H9 (cell line): ENCODE measurements around the gene CD300A. TPM values are rescaled to one million over a fixed set of nuclear protein-coding genes. Genes with fewer than 3 reads are reported as not detected.
A peak's percentile ranks its signal among the peaks of the same experiment; 100 is the strongest.

Source experiments
- DNase-seq: peaks from one replicate; pipeline ENCODE4 v3.0.0-alpha.2; 2017
- H2AFZ ChIP-seq: one replicate; pipeline ENCODE4 v1.6.1; 2013; ENCODE audit warnings: mild to moderate bottlenecking, low read length, control low read depth, moderate library complexity
- H2AK5ac ChIP-seq: 2 replicates; pipeline ENCODE4 v1.6.1; 2013; ENCODE audit warnings: low read length, control low read depth, mixed read lengths; ENCODE audit not compliant: insufficient read length
- H2BK120ac ChIP-seq: one replicate; pipeline ENCODE4 v1.6.1; 2013; ENCODE audit warnings: low read depth, mild to moderate bottlenecking, low read length, control low read depth, inconsistent platforms; ENCODE audit not compliant: poor library complexity, severe bottlenecking
- H2BK12ac ChIP-seq: 2 replicates; pipeline ENCODE4 v1.6.1; 2013; ENCODE audit warnings: low read length, control low read depth, mixed read lengths, low read depth; ENCODE audit not compliant: insufficient read length
- H2BK15ac ChIP-seq: 2 replicates; pipeline ENCODE4 v1.6.1; 2013; ENCODE audit warnings: low read depth, low read length, control low read depth
- H2BK20ac ChIP-seq: one replicate; pipeline ENCODE4 v1.6.1; 2013; ENCODE audit warnings: low read depth, mild to moderate bottlenecking, low read length, control low read depth, inconsistent platforms; ENCODE audit not compliant: poor library complexity, severe bottlenecking
- H2BK5ac ChIP-seq: 2 replicates; pipeline ENCODE4 v1.6.1; 2013; ENCODE audit warnings: low read length, control low read depth, mixed read lengths; ENCODE audit not compliant: insufficient read length
- H3K14ac ChIP-seq: 2 replicates; pipeline ENCODE4 v1.6.1; 2013; ENCODE audit warnings: low read length, control low read depth; ENCODE audit not compliant: insufficient read depth
- H3K18ac ChIP-seq: 2 replicates; pipeline ENCODE4 v1.6.1; 2013; ENCODE audit warnings: low read depth, mild to moderate bottlenecking, mixed read lengths, low read length, control low read depth; ENCODE audit not compliant: insufficient read length
- H3K23ac ChIP-seq: 2 replicates; pipeline ENCODE4 v1.6.1; 2013; ENCODE audit warnings: low read length, control low read depth, mixed read lengths, low read depth; ENCODE audit not compliant: insufficient read length
- H3K23me2 ChIP-seq: 2 replicates; pipeline ENCODE4 v1.6.1; 2013; ENCODE audit warnings: low read depth, mild to moderate bottlenecking, mixed read lengths, low read length, control low read depth; ENCODE audit not compliant: insufficient read length, poor library complexity, severe bottlenecking
- H3K27ac ChIP-seq: 2 replicates; pipeline ENCODE4 v1.5.1; 2013; ENCODE audit warnings: low read length, control low read depth, mixed read lengths, low read depth; ENCODE audit not compliant: insufficient read length
- H3K27me3 ChIP-seq: 2 replicates; pipeline ENCODE4 v1.6.1; 2013; ENCODE audit warnings: low read length, control low read depth, inconsistent platforms; ENCODE audit not compliant: insufficient read depth
- H3K4ac ChIP-seq: 2 replicates; pipeline ENCODE4 v1.6.1; 2013; ENCODE audit warnings: low read depth, mild to moderate bottlenecking, control low read depth, inconsistent platforms, low read length, moderate library complexity
- H3K4me1 ChIP-seq: 2 replicates; pipeline ENCODE4 v1.6.1; 2013; ENCODE audit warnings: low read length, control low read depth, inconsistent platforms; ENCODE audit not compliant: insufficient read depth
- H3K4me2 ChIP-seq: 2 replicates; pipeline ENCODE4 v1.6.1; 2013; ENCODE audit warnings: low read length, control low read depth, mixed read lengths; ENCODE audit not compliant: insufficient read length, insufficient read depth
- H3K56ac ChIP-seq: 2 replicates; pipeline ENCODE4 v1.6.1; 2013; ENCODE audit warnings: low read depth, mild to moderate bottlenecking, mixed read lengths, low read length, control low read depth; ENCODE audit not compliant: insufficient read length
- H3K79me1 ChIP-seq: 2 replicates; pipeline ENCODE4 v1.6.1; 2013; ENCODE audit warnings: low read depth, mild to moderate bottlenecking, moderate library complexity, low read length, control low read depth, inconsistent platforms; ENCODE audit not compliant: insufficient read depth, poor library complexity, severe bottlenecking
- H3K79me2 ChIP-seq: 2 replicates; pipeline ENCODE4 v1.6.1; 2013; ENCODE audit warnings: low read length, control low read depth, inconsistent platforms; ENCODE audit not compliant: insufficient read depth
- H3K9ac ChIP-seq: 2 replicates; pipeline ENCODE4 v1.6.1; 2013; ENCODE audit warnings: low read length, control low read depth, mixed read lengths; ENCODE audit not compliant: insufficient read length; ENCODE audit errors: extremely low read depth
- H3K9me3 ChIP-seq: one replicate; pipeline ENCODE4 v1.6.1; 2013; ENCODE audit warnings: low read depth, low read length, inconsistent platforms; ENCODE audit not compliant: control insufficient read depth
- H3T11ph ChIP-seq: one replicate; pipeline ENCODE4 v1.6.1; 2013; ENCODE audit warnings: mild to moderate bottlenecking, low read length, control low read depth, inconsistent platforms
- H4K20me1 ChIP-seq: one replicate; pipeline ENCODE4 v1.6.1; 2013; ENCODE audit not compliant: control insufficient read depth, insufficient read length, insufficient read depth
- H4K5ac ChIP-seq: 2 replicates; pipeline ENCODE4 v1.6.1; 2013; ENCODE audit warnings: low read depth, mild to moderate bottlenecking, mixed read lengths, low read length, control low read depth; ENCODE audit not compliant: insufficient read length
- H4K8ac ChIP-seq: replicated peaks from 2 replicates; pipeline ENCODE4 v1.6.1; 2013; ENCODE audit warnings: low read length, control low read depth, mixed read lengths, low read depth; ENCODE audit not compliant: insufficient read length
- H4K91ac ChIP-seq: 2 replicates; pipeline ENCODE4 v1.6.1; 2013; ENCODE audit warnings: low read depth, mild to moderate bottlenecking, moderate library complexity, mixed read lengths, low read length, control low read depth; ENCODE audit not compliant: insufficient read length
- H3K27ac Mint-ChIP-seq, 3 experiments: 2 replicates in 2 of 3; 3 replicates in 1 of 3; pipeline ENCODE4 v1.8.0; 2020 to 2021; ENCODE audit warnings: mixed read lengths in 3 of 3, mild to moderate bottlenecking in 1 of 3, moderate library complexity in 1 of 3
- H3K27me3 Mint-ChIP-seq: 2 replicates; pipeline ENCODE4 v1.8.0; 2021; ENCODE audit warnings: low read depth, mild to moderate bottlenecking, moderate library complexity, mixed read lengths
- H3K36me3 Mint-ChIP-seq, 3 experiments: 2 replicates in 2 of 3; 3 replicates in 1 of 3; pipeline ENCODE4 v1.8.0; 2020 to 2021; ENCODE audit warnings: low read depth in 3 of 3, mixed read lengths in 3 of 3; ENCODE audit not compliant: insufficient read depth in 1 of 3
- H3K4me1 Mint-ChIP-seq, 2 experiments: 2 replicates each; pipeline ENCODE4 v1.8.0; 2020; ENCODE audit warnings: mixed read lengths in 2 of 2
- H3K4me3 Mint-ChIP-seq, 2 experiments: 2 replicates in 1 of 2; 3 replicates in 1 of 2; pipeline ENCODE4 v1.8.0; 2020 to 2021; ENCODE audit warnings: mild to moderate bottlenecking in 2 of 2, mixed read lengths in 2 of 2, moderate library complexity in 1 of 2
- H3K9me3 Mint-ChIP-seq, 2 experiments: 2 replicates in 1 of 2; 3 replicates in 1 of 2; pipeline ENCODE4 v1.8.0; 2020; ENCODE audit warnings: mild to moderate bottlenecking in 2 of 2, mixed read lengths in 2 of 2, moderate library complexity in 1 of 2
- CTCF ChIP-seq: fragments of 200-600 bp; sonication (generic); conservative IDR thresholded peaks from 3 replicates; pipeline ENCODE4 v1.8.0; 2021; ENCODE audit warnings: antibody characterized with exemption, mild to moderate bottlenecking
- WGBS: extraction: QIAGEN DNeasy Blood & Tissue Kit; methylation state at CpG from one replicate; pipeline ENCODE4 v1.1.7; 2013; ENCODE audit warnings: missing lambda C conversion rate, low lambda C conversion rate, mixed read lengths; ENCODE audit not compliant: insufficient read length; ENCODE audit errors: extremely low coverage; 5-methylcytosine and 5-hydroxymethylcytosine counted together
- total RNA-seq: library from RNA; stranded (reverse); gene quantifications from 2 replicates; pipeline ENCODE4 v1.2.1, GENCODE V29; 2021

The CD300A gene
- total RNA-seq, 1 experiment from 2014 or later, result not detected

- H3K23me2 ChIP-seq, result no peaks in the 10 kb centered on the region
- no peaks in the 10 kb centered on the region for H4K20me1 ChIP-seq
- no peak within 1 kb of the TSS for H3K4ac ChIP-seq
- no peak within 1 kb of the TSS for H3K18ac ChIP-seq
- H3K4me1 Mint-ChIP-seq, result peaks cover 8 to 10% of the 10 kb centered on the region in 2 experiments
- peaks cover 2% of the 10 kb centered on the region for H3K4me1 ChIP-seq
- DNase-seq, result peak; percentile 25
- no peaks in the 10 kb centered on the region for H3K9me3 ChIP-seq
- H3K27ac Mint-ChIP-seq, result peak within 1 kb of the TSS in 1 of 3 experiments; percentile 9; a peak in 1 of 7 replicates
- peaks cover 54% of the 10 kb centered on the region for H3K27me3 Mint-ChIP-seq
- H3K23ac ChIP-seq, result no peak within 1 kb of the TSS
- H3K4me2 ChIP-seq, result no peak within 1 kb of the TSS
- H3K14ac ChIP-seq, result no peak within 1 kb of the TSS; the same call in 1 of the 2 replicates
- no peak within 1 kb of the TSS for H3K4me3 Mint-ChIP-seq
- H2BK20ac ChIP-seq, result no peak within 1 kb of the TSS
- H4K5ac ChIP-seq, result no peak within 1 kb of the TSS
- no peaks in the 10 kb centered on the region for H3K79me1 ChIP-seq
- H4K8ac ChIP-seq, result no peak within 1 kb of the TSS
- no peaks in the 10 kb centered on the region; a peak in 2 of 5 replicates for H3K9me3 Mint-ChIP-seq
- H2AK5ac ChIP-seq, result no peak within 1 kb of the TSS
- no peak within 1 kb of the TSS for H2BK15ac ChIP-seq
- no peaks in the 10 kb centered on the region; a peak in 2 of 7 replicates for H3K36me3 Mint-ChIP-seq
- no peak within 1 kb of the TSS for H3T11ph ChIP-seq
- H3K79me2 ChIP-seq, result no peaks in the 10 kb centered on the region
- H3K9ac ChIP-seq, result no peak within 1 kb of the TSS
- no peaks in the 10 kb centered on the region; the same call in 1 of the 2 replicates for H3K27me3 ChIP-seq
- TF ChIP-seq CTCF, result no peak
- no peak within 1 kb of the TSS for H3K56ac ChIP-seq
- H2BK12ac ChIP-seq, result peak within 1 kb of the TSS; percentile 98
- no peak within 1 kb of the TSS for H2BK5ac ChIP-seq
- no peak within 1 kb of the TSS for H2AFZ ChIP-seq
- no peak within 1 kb of the TSS for H2BK120ac ChIP-seq
- H3K27ac ChIP-seq, result no peak within 1 kb of the TSS
- no peak within 1 kb of the TSS for H4K91ac ChIP-seq
- no CpG with 5 or more reads among the region's 10 CpGs for WGBS
These were observed 64.9 kb downstream of the CD300A start, which contains the start of gene CD300LB for GRCh38 chr17:74531231-74531761. Gene CD300LB, minus strand, starts transcription at chr17:74531475. Its CDS starts 125 bp downstream, at chr17:74531350.
